ENCODE measurements around the gene TCP10L. TPM values are rescaled to one million over a fixed set of nuclear protein-coding genes. Genes with fewer than 3 reads are reported as not detected.

The TCP10L gene
- total and polyA plus RNA-seq, 10 of the 15 experiments (the other 5 are each of a cell fraction or from before 2014, with no cell fraction given), result 0.11 to 0.45 (median 0.19) TPM; not detected in 3

- no peaks in the 10 kb centered on the region for H3K79me2 ChIP-seq (ENCODE audit: control insufficient read depth, insufficient read depth, low read length)
- in situ Hi-C loops (cut with MboI), result no loop called here
- ATAC-seq (no peak), DNase-seq (ENCODE audit: low read depth, low spot score) (no peak), FAIRE-seq (no peak)
- ChIA-PET SMC1A (ENCODE audit: uncharacterized antibody, unreplicated experiment) (no interaction called here), RAD21 (ENCODE audit: unreplicated experiment) (no interaction called here), CTCF (interaction anchor here (0.6 to 1.4 kb wide), 2 partner anchors 23 to 67 kb away, joined by 3 to 4 read pairs; no protein-coding TSS in a partner anchor), POLR2A (no interaction called here)
- H3K9ac ChIP-seq (ENCODE audit: control insufficient read depth, insufficient read depth, low read length), result no peak overlapping the region
- 26% methylated on average over 6 of the region's 6 CpGs for WGBS (ENCODE audit: insufficient coverage, insufficient replicate concordance, low lambda C conversion rate, missing lambda C conversion rate)
- intact Hi-C loops (cut with micrococcal nuclease; ENCODE audit: unreplicated experiment), result no loop called here
- H4K20me1 ChIP-seq (ENCODE audit: control insufficient read depth, insufficient read depth), result no peaks in the 10 kb centered on the region
- H3K4me3 ChIP-seq, result no peak overlapping the region
- no peaks in the 10 kb centered on the region for H3K4me1 ChIP-seq (ENCODE audit: control insufficient read depth, insufficient read depth, low read length)
- H3K27ac ChIP-seq (ENCODE audit: control insufficient read depth, insufficient read depth), result no peak overlapping the region
- BruUV-seq (replicated peaks), result no TSS peak
- H3K36me3 ChIP-seq (ENCODE audit: control insufficient read depth in 2 of 2, insufficient read depth in 2 of 2, low read length in 1 of 2), result no peaks in the 10 kb centered on the region
- no peak overlapping the region for H2AFZ ChIP-seq (ENCODE audit: control insufficient read depth, low read depth, low read length)
- H3K27me3 ChIP-seq (replicated peaks in 1 of 2; ENCODE audit: control insufficient read depth in 2 of 2, insufficient read depth in 2 of 2, low read length in 1 of 2), result peaks cover 2% of the 10 kb centered on the region in 2 experiments; a peak in 3 of 4 replicates
- H3K4me2 ChIP-seq (ENCODE audit: control insufficient read depth, insufficient read depth), result no peak overlapping the region
- TF ChIP-seq EZH2 (IDR thresholded peaks at IDR 0.05; ENCODE audit: borderline replicate concordance, control insufficient read depth, low read depth, low read length) (no peak), BCL3 (IDR thresholded peaks at IDR 0.05; ENCODE audit: borderline replicate concordance, insufficient read depth, low read depth, low read length, poor library complexity, severe bottlenecking) (no peak), CHD4 (IDR thresholded peaks at IDR 0.05) (no peak), SPI1 (IDR thresholded peaks at IDR 0.05; ENCODE audit: borderline replicate concordance, insufficient read depth, low read depth, low read length) (no peak), HCFC1 (IDR thresholded peaks at IDR 0.05; ENCODE audit: low read length) (no peak)
- no peaks in the 10 kb centered on the region for H3K9me3 ChIP-seq (replicated peaks; ENCODE audit: control insufficient read depth, insufficient read depth, low read length)
Observed at GRCh38 chr21:32539378-32539777, 45.9 kb downstream of the TCP10L start.
